PC-3 (cell line): Measurements from ENCODE around the gene GSTO1. TPM values are rescaled to one million over a fixed set of nuclear protein-coding genes. Genes with fewer than 3 reads are reported as not detected.

Experiments used
- ATAC-seq: fragments of 200-7000 bp; cut with Tn5 transposase; 2 replicates; pipeline ENCODE4 v1.9.1; 2020; ENCODE audit warnings: mild to moderate bottlenecking, moderate library complexity
- BruUV-seq: library from RNA; stranded (reverse); fragments of 400-500 nt; replicated peaks from 2 replicates; lab custom pipeline; 2021; lab: Mats Ljungman, UMichigan
- CTCF ChIA-PET: fragments of 300-600 bp; sonication (Branson Sonifier 250); formaldehyde crosslinking; loops from one replicate; lab custom pipeline; 2022; ENCODE audit warnings: antibody characterized with exemption; lab: Charles Lee
- POLR2A ChIA-PET: fragments of 300-600 bp; sonication (Branson Sonifier 250); formaldehyde crosslinking; loops from one replicate; lab custom pipeline; 2022; ENCODE audit warnings: antibody characterized with exemption; ENCODE audit not compliant: unreplicated experiment; lab: Charles Lee
- DNase-seq: peaks from one replicate; pipeline ENCODE4 v3.0.0-alpha.2; 2015
- H2AFZ ChIP-seq: fragments of 300-600 bp; sonication (generic); 2 replicates; pipeline ENCODE4 v1.6.0; 2016; ENCODE audit warnings: antibody characterized with exemption, low read length
- H3F3A ChIP-seq: fragments of 300-600 bp; sonication (generic); one replicate; pipeline ENCODE4 v1.6.0; 2017; ENCODE audit warnings: antibody characterized with exemption, low read length, control low read depth, mild to moderate bottlenecking; ENCODE audit not compliant: unreplicated experiment
- H3K27ac ChIP-seq: fragments of 300-600 bp; sonication (generic); 2 replicates; pipeline ENCODE4 v1.5.1; 2016; ENCODE audit warnings: mild to moderate bottlenecking, low read length
- H3K27me3 ChIP-seq: fragments of 300-600 bp; sonication (generic); 2 replicates; pipeline ENCODE4 v1.6.1; 2016; ENCODE audit warnings: low read length, mixed read lengths
- H3K36me3 ChIP-seq: fragments of 300-600 bp; sonication (generic); 2 replicates; pipeline ENCODE4 v1.6.1; 2016; ENCODE audit warnings: low read depth, mixed run types, low read length, mixed read lengths
- H3K4me1 ChIP-seq: fragments of 300-600 bp; sonication (generic); 2 replicates; pipeline ENCODE4 v1.5.1; 2016; ENCODE audit warnings: low read length; ENCODE audit not compliant: insufficient read depth
- H3K4me2 ChIP-seq: fragments of 300-600 bp; sonication (generic); 2 replicates; pipeline ENCODE4 v1.6.0; 2016; ENCODE audit warnings: low read length
- H3K4me3 ChIP-seq: fragments of 300-600 bp; sonication (generic); 2 replicates; pipeline ENCODE4 v1.5.1; 2016; ENCODE audit warnings: mild to moderate bottlenecking, low read length, mixed read lengths
- H3K79me2 ChIP-seq: fragments of 300-600 bp; sonication (generic); 2 replicates; pipeline ENCODE4 v1.6.1; 2017; ENCODE audit warnings: low read length, mixed read lengths
- H3K9ac ChIP-seq: fragments of 300-600 bp; sonication (generic); 2 replicates; pipeline ENCODE4 v1.6.0; 2016; ENCODE audit warnings: mild to moderate bottlenecking, low read length
- H3K9me2 ChIP-seq: fragments of 300-600 bp; sonication (generic); replicated peaks from 2 replicates; pipeline ENCODE4 v1.6.1; 2016; ENCODE audit warnings: mixed run types, low read length, mixed read lengths
- H3K9me3 ChIP-seq: fragments of 300-600 bp; sonication (generic); 2 replicates; pipeline ENCODE4 v1.6.1; 2016; ENCODE audit warnings: low read length, mixed read lengths
- H4K20me1 ChIP-seq: fragments of 300-600 bp; sonication (generic); 2 replicates; pipeline ENCODE4 v1.6.1; 2016; ENCODE audit warnings: low read length, mixed read lengths
- EZH2 ChIP-seq: fragments of 300-600 bp; sonication (generic); IDR thresholded peaks from one replicate; pipeline ENCODE4 v1.6.1; 2017; ENCODE audit warnings: antibody characterized with exemption, mild to moderate bottlenecking, low read length; ENCODE audit not compliant: unreplicated experiment
- EZH2phosphoT487 ChIP-seq: fragments of 300-600 bp; sonication (generic); IDR thresholded peaks from 2 replicates; pipeline ENCODE4 v1.6.1; 2018; ENCODE audit warnings: mild to moderate bottlenecking, antibody characterized with exemption, low read length, borderline replicate concordance
- intact Hi-C: fragments of 100-400 bp; cut with micrococcal nuclease; formaldehyde crosslinking; loops from 2 replicates; pipeline ENCODE4 v1.9.0; 2023
- total RNA-seq: library from RNA; depleted of rRNA; stranded (reverse); fragments of >200 nt; gene quantifications from 2 replicates; pipeline ENCODE4 v1.2.3, GENCODE V29; 2014
- TF ChIP-seq, protein P1 (sequence below): fragments of 300-600 bp; sonication (generic); conservative IDR thresholded peaks from 2 replicates; pipeline ENCODE4 v1.5.1; 2017; ENCODE audit warnings: antibody characterized with exemption, low read depth, mild to moderate bottlenecking, low read length

GSTO1 gene
- total RNA-seq, 1 experiment from 2014 or later = 46.0 TPM

DNA sequence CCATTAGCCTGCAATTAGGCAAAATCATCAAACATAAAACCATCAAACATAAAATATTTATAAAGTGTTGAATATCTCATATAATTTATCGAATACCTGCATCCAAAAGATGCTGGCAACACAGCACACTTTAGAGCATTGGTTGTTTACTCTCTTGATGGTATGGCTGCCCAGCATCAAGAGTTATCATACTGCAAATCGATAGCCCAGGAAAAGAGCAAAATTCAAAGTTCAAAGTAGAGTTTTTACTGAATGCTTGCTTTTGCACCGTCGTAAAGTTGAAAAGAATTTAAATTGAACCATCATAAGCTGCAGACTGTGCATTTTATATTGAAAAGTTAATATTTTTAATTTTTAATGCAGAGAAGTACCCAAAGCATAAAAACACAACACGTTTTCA lies 10.1 kb downstream of the GSTO1 start:
- intact Hi-C loops = no loop called here
- peaks cover 85% of the 10 kb centered on the region for H3K79me2 ChIP-seq

DNA sequence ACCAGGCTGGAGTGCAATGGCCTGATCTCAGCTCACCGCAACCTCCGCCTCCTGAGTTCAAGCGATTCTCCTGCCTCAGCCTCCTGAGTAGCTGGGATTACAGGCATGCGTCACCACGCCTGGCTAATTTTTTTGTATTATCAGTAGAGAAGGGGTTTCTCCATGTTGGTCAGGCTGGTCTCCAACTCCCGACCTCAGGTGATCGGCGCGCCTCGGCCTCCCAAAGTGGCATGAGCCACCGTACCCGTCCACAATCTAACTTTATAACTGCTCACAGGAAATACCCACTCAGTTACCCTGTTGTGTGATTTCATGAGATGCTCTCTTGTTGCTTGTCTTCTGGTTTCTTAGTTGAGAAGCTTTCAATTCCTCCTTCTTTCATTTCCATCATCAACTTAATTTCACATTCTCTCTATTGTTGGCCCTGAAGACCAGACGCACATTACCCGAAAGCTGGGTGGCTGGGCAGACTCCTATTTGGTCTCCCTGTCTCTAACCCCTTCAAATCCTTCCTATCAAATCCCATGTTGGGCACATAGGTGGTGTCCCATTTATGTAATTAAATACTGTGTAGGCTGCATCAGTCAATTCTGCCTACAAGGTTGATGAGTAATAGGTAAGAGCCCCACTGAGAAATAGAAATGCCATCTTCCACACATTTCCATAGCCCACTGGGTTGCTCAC lies 13.2 kb downstream of the GSTO1 start:
- no peak for ATAC-seq
- Histone ChIP-seq H2AFZ (no peak overlapping the region), H3K79me2 (peaks cover 59% of the 10 kb centered on the region), H3K4me1 (peaks cover 19% of the 10 kb centered on the region), H3F3A (no peaks in the 10 kb centered on the region), H3K4me2 (peak overlapping the region; percentile 93), H4K20me1 (no peaks in the 10 kb centered on the region), H3K9me2 (no peaks in the 10 kb centered on the region), H3K9me3 (no peaks in the 10 kb centered on the region), H3K27ac (no peak overlapping the region), H3K4me3 (peak overlapping the region; percentile 100), H3K36me3 (peaks cover 17% of the 10 kb centered on the region), H3K9ac (peak overlapping the region; percentile 92), H3K27me3 (no peaks in the 10 kb centered on the region)
- TF ChIP-seq, protein P1, sequence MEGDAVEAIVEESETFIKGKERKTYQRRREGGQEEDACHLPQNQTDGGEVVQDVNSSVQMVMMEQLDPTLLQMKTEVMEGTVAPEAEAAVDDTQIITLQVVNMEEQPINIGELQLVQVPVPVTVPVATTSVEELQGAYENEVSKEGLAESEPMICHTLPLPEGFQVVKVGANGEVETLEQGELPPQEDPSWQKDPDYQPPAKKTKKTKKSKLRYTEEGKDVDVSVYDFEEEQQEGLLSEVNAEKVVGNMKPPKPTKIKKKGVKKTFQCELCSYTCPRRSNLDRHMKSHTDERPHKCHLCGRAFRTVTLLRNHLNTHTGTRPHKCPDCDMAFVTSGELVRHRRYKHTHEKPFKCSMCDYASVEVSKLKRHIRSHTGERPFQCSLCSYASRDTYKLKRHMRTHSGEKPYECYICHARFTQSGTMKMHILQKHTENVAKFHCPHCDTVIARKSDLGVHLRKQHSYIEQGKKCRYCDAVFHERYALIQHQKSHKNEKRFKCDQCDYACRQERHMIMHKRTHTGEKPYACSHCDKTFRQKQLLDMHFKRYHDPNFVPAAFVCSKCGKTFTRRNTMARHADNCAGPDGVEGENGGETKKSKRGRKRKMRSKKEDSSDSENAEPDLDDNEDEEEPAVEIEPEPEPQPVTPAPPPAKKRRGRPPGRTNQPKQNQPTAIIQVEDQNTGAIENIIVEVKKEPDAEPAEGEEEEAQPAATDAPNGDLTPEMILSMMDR = no peak
- no peak for TF ChIP-seq EZH2phosphoT487
- no peak for TF ChIP-seq EZH2
- ChIA-PET POLR2A (interaction anchor here (0.6 kb wide), 1 partner anchor 13 kb away, joined by 3 read pairs; no protein-coding TSS in a partner anchor), CTCF (no interaction called here)
- BruUV-seq = no TSS peak
- DNase-seq = no peak
- intact Hi-C loops = no loop called here

More for the DNA sequence above, 10.1 kb downstream of the GSTO1 start:
- peaks cover 35% of the 10 kb centered on the region for H3K4me1 ChIP-seq
- ChIA-PET POLR2A (no interaction called here), CTCF (no interaction called here)
- H3K9me3 ChIP-seq = no peaks in the 10 kb centered on the region
- H3K9me2 ChIP-seq = no peaks in the 10 kb centered on the region
- DNase-seq (no peak), ATAC-seq (no peak)
- H3K27me3 ChIP-seq = no peaks in the 10 kb centered on the region
- H2AFZ ChIP-seq = no peak overlapping the region
- H3K27ac ChIP-seq = no peak overlapping the region
- no peak for TF ChIP-seq EZH2phosphoT487
- TF ChIP-seq, protein P1 = no peak
- TF ChIP-seq EZH2 = no peak
- H4K20me1 ChIP-seq = 0 out of 2 replicates have a peak, but pooled peaks cover 4% of the 10 kb centered on the region
- peaks cover 5% of the 10 kb centered on the region for H3F3A ChIP-seq
- no peak overlapping the region for H3K9ac ChIP-seq
- H3K36me3 ChIP-seq = peaks cover 32% of the 10 kb centered on the region
- no peak overlapping the region for H3K4me2 ChIP-seq
- no TSS peak for BruUV-seq
- no peak overlapping the region for H3K4me3 ChIP-seq

DNA sequence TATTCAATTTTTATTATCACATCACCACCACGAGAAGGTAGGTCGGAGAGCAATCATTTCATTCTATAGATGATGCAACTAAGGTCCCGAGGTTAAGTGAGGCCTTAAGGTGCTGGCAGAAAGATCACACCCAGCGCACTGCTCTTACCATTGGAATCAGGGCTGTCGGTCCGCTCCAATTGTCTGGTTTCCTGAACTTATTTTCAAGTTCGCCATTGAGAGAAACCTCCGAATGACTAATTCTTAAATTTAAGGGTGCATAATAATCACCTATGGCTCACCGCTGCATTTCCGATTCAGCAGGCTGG lies 13.7 kb downstream of the GSTO1 start:
- Histone ChIP-seq H3K9me3 (no peaks in the 10 kb centered on the region), H3K4me3 (peak overlapping the region; percentile 100), H3F3A (no peaks in the 10 kb centered on the region), H3K79me2 (peaks cover 54% of the 10 kb centered on the region), H3K9ac (peak overlapping the region; percentile 92), H2AFZ (peak overlapping the region; percentile 91), H3K27ac (peak overlapping the region; percentile 51), H3K9me2 (no peaks in the 10 kb centered on the region), H3K27me3 (no peaks in the 10 kb centered on the region), H3K36me3 (peaks cover 16% of the 10 kb centered on the region), H3K4me1 (peaks cover 19% of the 10 kb centered on the region), H4K20me1 (no peaks in the 10 kb centered on the region), H3K4me2 (peak overlapping the region; percentile 93)
- ATAC-seq (peak; percentile 2), DNase-seq (no peak)
- TSS peak; percentile 80 for BruUV-seq
- intact Hi-C loops = no loop called here
- ChIA-PET CTCF (no interaction called here), POLR2A (interaction anchor here (0.9 kb wide), 1 partner anchor 146 kb away, joined by 6 read pairs; the partner anchor contains the start of gene SFR1)
- TF ChIP-seq, protein P1 = no peak
- no peak for TF ChIP-seq EZH2
- TF ChIP-seq EZH2phosphoT487 = no peak
